ENCODE measurements around the gene EGLN3.

Gene EGLN3

GRCh38 chr14:33945210-33946088 is 5.4 kb downstream of the EGLN3 start:
- peaks cover 26% of the 10 kb centered on the region for H3K4me1 ChIP-seq (ENCODE audit: control insufficient read depth, insufficient read depth, low read length)
- H3K9me3 ChIP-seq (ENCODE audit: control insufficient read depth, insufficient read depth, low read depth, low read length), result no peaks in the 10 kb centered on the region
- POLR2A ChIA-PET, result interaction anchor here (1.0 kb wide), 1 partner anchor 96 kb away, joined by 3 read pairs; no protein-coding TSS in a partner anchor
- no peaks in the 10 kb centered on the region; a peak in 1 of 3 replicates for H3K36me3 ChIP-seq (ENCODE audit: control insufficient read depth in 2 of 2, insufficient read depth in 1 of 2, low read length in 2 of 2)
- CTCF ChIA-PET, result interaction anchor here (0.6 to 1.7 kb wide), 2 partner anchors 44 to 153 kb away, joined by 5 read pairs; no protein-coding TSS in a partner anchor
- H3K4me3 ChIP-seq (ENCODE audit: low read depth, low read length), result no peak overlapping the region
- H3K27ac ChIP-seq (ENCODE audit: extremely low read depth, low read depth, low read length), result no peak overlapping the region
- TF ChIP-seq ZXDB (tag by site-specific recombination; IDR thresholded peaks at IDR 0.05) (no peak), ZBTB17 (tag by site-specific recombination; IDR thresholded peaks at IDR 0.05) (0 out of 2 replicates have a peak, but pooled peaks have one; percentile 18), ZNF274 (IDR thresholded peaks at IDR 0.05; ENCODE audit: low read length) (no peak), ZNF274 (tag by site-specific recombination; IDR thresholded peaks at IDR 0.05; ENCODE audit: borderline replicate concordance) (no peak), ZNF518A (tag by site-specific recombination; conservative IDR thresholded peaks at IDR 0.05; ENCODE audit: low read depth) (0 out of 2 replicates have a peak, but pooled peaks have one; percentile 10), KLF16 (tag by site-specific recombination; IDR thresholded peaks at IDR 0.05) (no peak), YY1 (tag by site-specific recombination; IDR thresholded peaks at IDR 0.05) (peak; percentile 41; the same call in 1 of the 2 replicates)

- no peaks in the 10 kb centered on the region for H3K9me3 ChIP-seq (ENCODE audit: control insufficient read depth, insufficient read depth, low read depth, low read length)
- H3K36me3 ChIP-seq (ENCODE audit: control insufficient read depth in 2 of 2, insufficient read depth in 1 of 2, low read length in 2 of 2), result no peaks in the 10 kb centered on the region; a peak in 1 of 3 replicates
- H3K27ac ChIP-seq (ENCODE audit: extremely low read depth, low read depth, low read length), result no peak overlapping the region
- POLR2A ChIA-PET, result no interaction called here
- CTCF ChIA-PET, result interaction anchor here (0.6 to 1.0 kb wide), 2 partner anchors 102 to 379 kb away, joined by 4 read pairs; no protein-coding TSS in a partner anchor
- TF ChIP-seq ZNF404 (tag by site-specific recombination; IDR thresholded peaks at IDR 0.05) (no peak), FEZF1 (tag by site-specific recombination; IDR thresholded peaks at IDR 0.05) (0 out of 2 replicates have a peak, but pooled peaks have one; percentile 8), ZNF645 (tag by site-specific recombination; IDR thresholded peaks at IDR 0.05) (no peak), ZNF184 (tag by site-specific recombination; IDR thresholded peaks at IDR 0.05) (peak; percentile 61; the same call in 1 of the 2 replicates), ZNF248 (tag by site-specific recombination; IDR thresholded peaks at IDR 0.05) (no peak), SCRT2 (tag by site-specific recombination; IDR thresholded peaks at IDR 0.05) (no peak), SCRT1 (tag by site-specific recombination; IDR thresholded peaks at IDR 0.05; ENCODE audit: borderline replicate concordance) (0 out of 2 replicates have a peak, but pooled peaks have one; percentile 8), IKZF3 (tag by site-specific recombination; IDR thresholded peaks at IDR 0.05) (peak; percentile 45; the same call in 1 of the 2 replicates)
- TF ChIP-seq, protein P1, sequence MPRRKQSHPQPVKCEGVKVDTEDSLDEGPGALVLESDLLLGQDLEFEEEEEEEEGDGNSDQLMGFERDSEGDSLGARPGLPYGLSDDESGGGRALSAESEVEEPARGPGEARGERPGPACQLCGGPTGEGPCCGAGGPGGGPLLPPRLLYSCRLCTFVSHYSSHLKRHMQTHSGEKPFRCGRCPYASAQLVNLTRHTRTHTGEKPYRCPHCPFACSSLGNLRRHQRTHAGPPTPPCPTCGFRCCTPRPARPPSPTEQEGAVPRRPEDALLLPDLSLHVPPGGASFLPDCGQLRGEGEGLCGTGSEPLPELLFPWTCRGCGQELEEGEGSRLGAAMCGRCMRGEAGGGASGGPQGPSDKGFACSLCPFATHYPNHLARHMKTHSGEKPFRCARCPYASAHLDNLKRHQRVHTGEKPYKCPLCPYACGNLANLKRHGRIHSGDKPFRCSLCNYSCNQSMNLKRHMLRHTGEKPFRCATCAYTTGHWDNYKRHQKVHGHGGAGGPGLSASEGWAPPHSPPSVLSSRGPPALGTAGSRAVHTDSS (tag by site-specific recombination; IDR thresholded peaks at IDR 0.05), result 0 out of 2 replicates have a peak, but pooled peaks have one; percentile 6
- TF ChIP-seq, protein P2, sequence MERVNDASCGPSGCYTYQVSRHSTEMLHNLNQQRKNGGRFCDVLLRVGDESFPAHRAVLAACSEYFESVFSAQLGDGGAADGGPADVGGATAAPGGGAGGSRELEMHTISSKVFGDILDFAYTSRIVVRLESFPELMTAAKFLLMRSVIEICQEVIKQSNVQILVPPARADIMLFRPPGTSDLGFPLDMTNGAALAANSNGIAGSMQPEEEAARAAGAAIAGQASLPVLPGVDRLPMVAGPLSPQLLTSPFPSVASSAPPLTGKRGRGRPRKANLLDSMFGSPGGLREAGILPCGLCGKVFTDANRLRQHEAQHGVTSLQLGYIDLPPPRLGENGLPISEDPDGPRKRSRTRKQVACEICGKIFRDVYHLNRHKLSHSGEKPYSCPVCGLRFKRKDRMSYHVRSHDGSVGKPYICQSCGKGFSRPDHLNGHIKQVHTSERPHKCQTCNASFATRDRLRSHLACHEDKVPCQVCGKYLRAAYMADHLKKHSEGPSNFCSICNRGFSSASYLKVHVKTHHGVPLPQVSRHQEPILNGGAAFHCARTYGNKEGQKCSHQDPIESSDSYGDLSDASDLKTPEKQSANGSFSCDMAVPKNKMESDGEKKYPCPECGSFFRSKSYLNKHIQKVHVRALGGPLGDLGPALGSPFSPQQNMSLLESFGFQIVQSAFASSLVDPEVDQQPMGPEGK (tag by site-specific recombination; IDR thresholded peaks at IDR 0.05), result no peak
- TF ChIP-seq, protein P3, sequence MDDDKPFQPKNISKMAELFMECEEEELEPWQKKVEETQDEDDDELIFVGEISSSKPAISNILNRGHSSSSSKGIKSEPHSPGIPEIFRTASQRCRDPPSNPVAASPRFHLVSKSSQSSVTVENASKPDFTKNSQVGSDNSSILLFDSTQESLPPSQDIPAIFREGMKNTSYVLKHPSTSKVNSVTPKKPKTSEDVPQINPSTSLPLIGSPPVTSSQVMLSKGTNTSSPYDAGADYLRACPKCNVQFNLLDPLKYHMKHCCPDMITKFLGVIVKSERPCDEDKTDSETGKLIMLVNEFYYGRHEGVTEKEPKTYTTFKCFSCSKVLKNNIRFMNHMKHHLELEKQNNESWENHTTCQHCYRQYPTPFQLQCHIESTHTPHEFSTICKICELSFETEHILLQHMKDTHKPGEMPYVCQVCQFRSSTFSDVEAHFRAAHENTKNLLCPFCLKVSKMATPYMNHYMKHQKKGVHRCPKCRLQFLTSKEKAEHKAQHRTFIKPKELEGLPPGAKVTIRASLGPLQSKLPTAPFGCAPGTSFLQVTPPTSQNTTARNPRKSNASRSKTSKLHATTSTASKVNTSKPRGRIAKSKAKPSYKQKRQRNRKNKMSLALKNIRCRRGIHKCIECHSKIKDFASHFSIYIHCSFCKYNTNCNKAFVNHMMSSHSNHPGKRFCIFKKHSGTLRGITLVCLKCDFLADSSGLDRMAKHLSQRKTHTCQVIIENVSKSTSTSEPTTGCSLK (tag by site-specific recombination; IDR thresholded peaks at IDR 0.05), result no peak
- peaks cover 25% of the 10 kb centered on the region for H3K4me1 ChIP-seq (ENCODE audit: control insufficient read depth, insufficient read depth, low read length)
- H3K4me3 ChIP-seq (ENCODE audit: low read depth, low read length), result no peak overlapping the region
Observed at GRCh38 chr14:33943096-33943883, 7.6 kb downstream of the EGLN3 start.

Measured in HEK293 (cell line).